ENCODE measurements around the gene OR10H4.

GRCh38 chr19:15915109-15915508 lies 33.7 kb upstream of the OR10H4 start:
- TF ChIP-seq CTCF (IDR thresholded peaks at IDR 0.05) (no peak), POLR2A (IDR thresholded peaks at IDR 0.05) (no peak)
